ENCODE measurements around the gene ADAM12.
"Not testable (repeated sequence)": the region's sequence is repeated elsewhere in the genome, so short reads cannot be mapped to it uniquely, and the experiment has no call there.

Gene ADAM12

GRCh38 chr10:126402721-126403695 lies 14.7 kb upstream of the ADAM12 start:
- DNase-seq: no peak

GRCh38 chr10:126400641-126401040 lies 12.4 kb upstream of the ADAM12 start:
- DNase-seq: no peak

- DNase-seq: no peak
These were observed 10.6 kb upstream of the ADAM12 start for GRCh38 chr10:126398924-126399323.

- DNase-seq: no peak
These were observed 10.1 kb upstream of the ADAM12 start for GRCh38 chr10:126398383-126398743.

GRCh38 chr10:126397640-126398382 lies 9.5 kb upstream of the ADAM12 start:
- DNase-seq: no peak

GRCh38 chr10:126397156-126397555 lies 8.9 kb upstream of the ADAM12 start:
- no peak for DNase-seq

GRCh38 chr10:126394948-126395347 lies 6.7 kb upstream of the ADAM12 start:
- no peak for DNase-seq

GRCh38 chr10:126393076-126393475 lies 4.8 kb upstream of the ADAM12 start:
- no peak for DNase-seq

- DNase-seq: no peak
These were observed 4.2 kb upstream of the ADAM12 start for GRCh38 chr10:126392469-126392868.

- DNase-seq: no peak
These were observed 3.8 kb upstream of the ADAM12 start for GRCh38 chr10:126392068-126392467.

- DNase-seq: no peak
These were observed 3.1 kb upstream of the ADAM12 start for GRCh38 chr10:126391192-126391885.

GRCh38 chr10:126390324-126390723 lies 2.0 kb upstream of the ADAM12 start:
- DNase-seq: no peak

- DNase-seq: peak; percentile 14
These were observed 996 bp downstream of the ADAM12 start for GRCh38 chr10:126387041-126387921.

- no peak for DNase-seq
These were observed 3.9 kb downstream of the ADAM12 start for GRCh38 chr10:126384269-126384873.

- no peak for DNase-seq
These were observed 7.8 kb downstream of the ADAM12 start for GRCh38 chr10:126380352-126381076.

GRCh38 chr10:126379166-126379565 lies 9.1 kb downstream of the ADAM12 start:
- not testable (repeated sequence) for DNase-seq

- DNase-seq: no peak
These were observed 11.3 kb downstream of the ADAM12 start for GRCh38 chr10:126376956-126377355.

- no peak for DNase-seq
These were observed 12.2 kb downstream of the ADAM12 start for GRCh38 chr10:126375926-126376554.

- DNase-seq: no peak
These were observed 13.0 kb downstream of the ADAM12 start for GRCh38 chr10:126375299-126375698.

- no peak for DNase-seq
These were observed 13.8 kb downstream of the ADAM12 start for GRCh38 chr10:126374435-126374834.

- DNase-seq: no peak
These were observed 14.3 kb downstream of the ADAM12 start for GRCh38 chr10:126373972-126374371.

All from activated CD4-positive, alpha-beta T cell treated with anti-CD3 and anti-CD28 coated beads for 1 hour (primary cell).